Forelimb muscle (tissue), 1 donor: ENCODE measurements around the gene DUXB. TPM values are rescaled to one million over a fixed set of nuclear protein-coding genes. Genes with fewer than 3 reads are reported as not detected.

Source experiments
- DNase-seq: peaks from one replicate; pipeline ENCODE4 v3.0.0-alpha.2; 2013; ENCODE audit warnings: low read depth
- polyA plus RNA-seq: library from polyadenylated mRNA; unstranded; fragments of 120-200 nt; gene quantifications from one replicate; pipeline ENCODE4 v1.2.1, GENCODE V29; 2013; ENCODE audit not compliant: insufficient read length

Gene DUXB
- polyA plus RNA-seq, 1 donor, result not detected

GRCh38 chr16:75660321-75660720, 40.9 kb downstream of the DUXB start:
- no peak for DNase-seq

GRCh38 chr16:75658175-75658574, 43.1 kb downstream of the DUXB start:
- DNase-seq, result no peak

GRCh38 chr16:75653922-75654321, 47.3 kb downstream of the DUXB start:
- no peak for DNase-seq

GRCh38 chr16:75648265-75649076, 52.8 kb downstream of the DUXB start:
- DNase-seq, result peak; percentile 58

- peak; percentile 87 for DNase-seq
Measured at GRCh38 chr16:75647492-75648264, 53.6 kb downstream of the DUXB start, which contains the start of the genes KARS1 and TERF2IP. KARS1 (minus strand) TSS chr16:75647665; CDS start chr16:75647639, 26 bp downstream. TERF2IP (plus strand) TSS chr16:75647773; CDS start chr16:75647883, 110 bp downstream.

GRCh38 chr16:75647112-75647491, 54.2 kb downstream of the DUXB start:
- DNase-seq, result no peak

- DNase-seq, result no peak
Measured at GRCh38 chr16:75644240-75645012, 56.8 kb downstream of the DUXB start.

Other genes starting within 250 kb of the DUXB start
- 18.6 TPM for gene TMEM170A, start 236.8 kb downstream of the DUXB start, polyA plus RNA-seq
- 2.1 TPM for gene CHST6, start 206.0 kb downstream of the DUXB start, polyA plus RNA-seq
- 0.27 TPM for gene CHST5, start 165.4 kb downstream of the DUXB start, polyA plus RNA-seq
- gene TMEM231, start 145.2 kb downstream of the DUXB start, polyA plus RNA-seq, result 6.1 TPM
- 118 TPM for gene GABARAPL2, start 135.1 kb downstream of the DUXB start, polyA plus RNA-seq
- gene ADAT1, start 78.2 kb downstream of the DUXB start, polyA plus RNA-seq, result 31.7 TPM
- gene KARS1, start 53.8 kb downstream of the DUXB start, polyA plus RNA-seq, result 127 TPM
- gene TERF2IP, start 53.7 kb downstream of the DUXB start, polyA plus RNA-seq, result 59.1 TPM
- gene CPHXL2, start 24.5 kb downstream of the DUXB start, polyA plus RNA-seq, result not detected
- gene CPHXL, start 25.0 kb upstream of the DUXB start, polyA plus RNA-seq, result not detected